SK-N-MC (cell line): Measurements from ENCODE around the gene HIP1.

Experiments
- EZH2 ChIP-seq: fragments of 200-600 bp; sonication (generic); IDR thresholded peaks from one replicate; pipeline ENCODE4 v1.6.1; 2017; ENCODE audit warnings: antibody characterized with exemption
- POLR2AphosphoS5 ChIP-seq: IDR thresholded peaks from 2 replicates; pipeline ENCODE4 v1.6.1; 2012; ENCODE audit warnings: mild to moderate bottlenecking, low read depth, low read length, borderline replicate concordance

GRCh38 chr7:75650062-75650461 lies 88.7 kb downstream of the HIP1 start:
- no peak for TF ChIP-seq EZH2
- TF ChIP-seq POLR2AphosphoS5, result no peak
